ENCODE results near the gene OLFML1.

GRCh38 chr11:7457211-7457610 lies 28.1 kb upstream of the OLFML1 start:
- no peak for TF ChIP-seq CTCF (IDR thresholded peaks at IDR 0.05; ENCODE audit: insufficient read depth, low read depth, low read length)
- TF ChIP-seq EZH2 (IDR thresholded peaks at IDR 0.05; ENCODE audit: insufficient read depth, low read length), result no peak
